Fibroblast of skin of right biceps (primary cell): ENCODE results near the gene CAMK1G.

Experiments
- DNase-seq: peaks from one replicate; pipeline ENCODE4 v3.0.0-alpha.2; 2013

The CAMK1G gene

DNA sequence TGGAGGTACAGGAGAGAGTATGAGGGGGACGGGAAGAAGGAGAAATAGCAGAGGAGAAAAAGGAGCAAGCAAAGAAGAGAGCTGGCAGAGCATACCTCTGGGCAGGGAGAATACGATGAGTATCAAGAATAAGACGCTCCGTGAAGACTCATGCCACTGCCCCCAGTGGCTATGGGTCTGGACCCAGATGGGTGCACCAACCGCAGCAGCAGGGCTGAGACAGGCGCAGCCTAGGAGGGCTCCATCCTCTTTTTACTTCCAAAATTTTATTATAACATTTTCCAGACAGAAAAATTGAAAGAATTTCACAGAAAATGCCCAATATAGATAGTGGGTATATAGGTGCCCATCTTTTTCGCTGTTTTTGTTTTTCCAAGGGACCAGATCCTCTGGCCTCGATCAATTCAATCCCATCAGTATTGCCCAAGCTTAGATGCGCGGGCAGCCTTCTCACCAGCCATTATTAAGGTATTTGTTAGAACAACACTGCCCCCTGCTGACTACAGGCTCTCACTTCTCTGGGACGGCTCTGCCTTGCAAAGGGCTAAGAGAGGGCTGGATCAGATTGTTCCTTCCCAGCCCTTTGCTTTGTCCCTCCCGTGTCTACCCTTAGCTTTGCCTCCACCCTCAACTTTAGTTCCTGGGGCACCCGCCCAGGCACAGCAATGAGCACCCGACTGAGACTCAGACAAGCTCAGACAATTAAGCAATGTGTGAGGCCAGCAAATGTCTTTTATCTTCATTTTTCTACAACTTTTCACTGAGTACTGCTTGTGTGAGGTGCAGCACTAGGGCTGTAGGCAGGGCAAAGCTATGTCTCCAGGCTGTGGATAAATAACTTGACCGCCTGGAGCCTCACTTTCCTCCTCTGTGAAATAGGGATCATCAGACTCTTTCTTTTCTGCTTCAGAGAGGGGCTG, 17.5 kb upstream of the CAMK1G start:
- peak; percentile 79 for DNase-seq

DNA sequence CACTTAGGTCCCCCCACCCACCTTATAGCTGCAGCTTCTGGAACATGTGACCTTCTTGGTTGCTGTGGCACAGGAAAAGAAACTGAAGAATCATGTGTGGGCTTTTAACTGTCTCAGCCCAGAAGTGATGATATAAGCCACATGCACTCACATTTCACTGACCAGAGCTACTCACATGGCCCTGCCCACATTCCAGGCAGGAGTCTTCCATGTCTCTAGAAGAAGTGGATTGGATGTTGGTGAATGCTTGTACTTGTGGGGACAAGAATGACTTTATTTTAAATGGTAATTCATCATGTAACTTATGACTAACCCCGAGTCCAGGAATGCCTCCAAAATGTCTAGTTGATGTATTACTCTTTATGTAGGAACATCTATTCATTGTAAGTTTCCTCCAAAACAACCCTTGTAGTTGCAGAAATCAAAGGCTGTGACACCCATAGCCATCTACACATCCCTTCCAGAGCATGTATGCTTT, 15.8 kb upstream of the CAMK1G start:
- DNase-seq, result peak; percentile 89

DNA sequence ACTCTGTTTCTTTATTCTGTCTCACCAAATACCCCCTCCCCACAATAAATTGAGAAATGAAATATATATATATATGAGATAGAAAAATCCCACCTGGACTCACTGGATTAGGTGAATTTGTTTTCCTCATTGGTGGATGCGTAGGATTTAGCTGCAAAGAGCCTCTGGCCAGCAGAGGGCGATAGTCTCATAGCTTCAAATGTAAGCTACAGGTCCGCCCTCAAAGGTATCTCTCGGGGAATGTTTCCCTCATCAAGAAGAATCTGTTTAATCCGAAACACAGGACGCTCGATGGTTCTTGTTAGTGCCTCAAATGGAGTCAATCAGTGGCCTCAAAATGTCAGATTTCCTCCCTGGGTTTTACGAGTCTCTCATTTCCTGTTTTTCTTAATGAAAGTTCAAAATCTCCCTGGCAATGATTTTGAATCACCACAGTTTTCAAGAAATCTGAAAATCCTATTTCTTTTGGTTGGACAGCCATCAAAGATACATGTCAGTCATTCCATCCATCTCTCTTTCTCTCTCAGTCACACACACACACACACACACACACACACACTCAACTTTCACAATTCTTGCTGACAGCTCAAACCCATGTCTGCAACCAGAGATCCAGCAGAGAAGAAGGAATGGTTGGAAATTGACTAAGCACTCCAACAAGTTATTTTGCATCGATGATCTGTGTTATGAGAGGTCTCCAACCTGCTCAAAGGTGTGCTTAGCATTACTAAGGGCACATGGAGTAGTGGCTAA, 13.9 kb upstream of the CAMK1G start:
- DNase-seq, result peak; percentile 63

DNA sequence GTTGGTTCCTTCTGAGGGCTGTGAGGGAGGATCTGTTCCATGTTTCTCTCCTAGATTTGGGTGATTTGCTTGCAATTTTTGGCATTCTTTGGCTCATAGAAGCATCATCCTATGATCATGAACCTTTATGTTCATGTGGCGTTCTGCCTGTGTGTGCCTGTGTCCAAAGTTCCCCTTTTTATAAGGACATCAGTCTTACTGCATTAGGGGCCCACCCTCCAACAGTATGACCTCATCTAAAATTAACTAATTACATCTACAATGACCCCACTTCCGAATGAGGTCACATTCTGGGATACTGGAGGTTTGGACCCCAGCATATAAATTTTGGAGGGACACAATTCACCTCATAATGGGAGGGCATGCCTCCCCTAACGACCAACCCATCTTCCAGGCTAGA, 12.8 kb upstream of the CAMK1G start:
- DNase-seq, result no peak

DNA sequence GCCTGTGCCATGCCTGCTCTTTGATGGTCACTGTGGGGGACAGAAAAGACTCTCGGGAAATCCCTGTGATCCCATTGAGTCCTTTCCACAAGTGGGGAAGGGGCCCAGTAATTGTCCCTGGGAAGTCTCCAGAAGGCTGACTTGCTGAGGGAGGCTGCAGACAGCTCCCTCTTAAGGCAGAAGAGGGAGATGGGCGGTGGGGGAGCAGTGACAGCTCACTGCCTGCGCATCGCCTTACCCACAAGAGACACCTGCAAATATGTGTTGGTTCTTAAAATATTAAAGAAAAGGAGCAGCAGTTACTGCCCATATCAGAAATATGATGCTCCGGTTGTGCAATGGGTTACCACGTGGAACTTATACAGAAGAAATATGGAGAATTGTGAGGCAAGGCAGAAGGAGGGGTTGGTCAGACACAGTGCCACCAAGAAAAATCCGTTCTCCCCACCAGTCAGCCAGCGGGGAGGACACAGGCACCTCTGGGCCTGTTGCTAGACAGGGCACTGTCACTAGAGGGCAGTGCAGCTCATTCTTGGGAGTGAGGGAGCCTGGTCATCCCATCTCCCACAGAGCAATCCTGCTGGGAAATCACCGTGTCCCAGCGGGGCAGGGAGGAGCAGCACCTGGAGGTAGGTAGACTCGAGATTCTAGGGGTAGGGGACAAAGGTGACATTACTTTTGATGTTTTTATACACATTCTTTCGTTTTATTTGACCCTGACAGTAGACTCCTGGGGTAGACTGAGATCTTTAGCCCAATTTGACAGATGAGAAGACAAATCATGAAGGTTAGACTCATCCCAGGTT, 6.9 kb upstream of the CAMK1G start:
- DNase-seq, result peak; percentile 60

DNA sequence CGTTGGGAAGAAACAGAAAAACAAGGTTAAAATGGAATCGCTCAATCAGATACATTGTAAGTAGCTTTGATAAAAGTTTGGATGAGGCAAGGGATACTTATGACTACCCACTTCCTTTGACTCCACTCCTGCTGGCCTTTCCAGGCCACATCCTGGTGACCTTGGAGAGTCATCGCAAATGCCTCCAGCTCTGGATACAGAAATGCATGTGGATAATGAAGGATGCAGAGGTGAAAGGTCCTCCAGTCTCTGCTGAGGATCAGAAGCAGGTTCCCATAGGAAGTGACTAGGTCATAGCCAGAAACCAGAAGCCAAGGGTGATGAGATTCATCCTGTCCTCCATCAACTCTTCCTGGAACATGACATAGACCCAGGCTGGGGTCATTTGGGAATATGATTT, 6.2 kb upstream of the CAMK1G start:
- DNase-seq, result no peak

DNA sequence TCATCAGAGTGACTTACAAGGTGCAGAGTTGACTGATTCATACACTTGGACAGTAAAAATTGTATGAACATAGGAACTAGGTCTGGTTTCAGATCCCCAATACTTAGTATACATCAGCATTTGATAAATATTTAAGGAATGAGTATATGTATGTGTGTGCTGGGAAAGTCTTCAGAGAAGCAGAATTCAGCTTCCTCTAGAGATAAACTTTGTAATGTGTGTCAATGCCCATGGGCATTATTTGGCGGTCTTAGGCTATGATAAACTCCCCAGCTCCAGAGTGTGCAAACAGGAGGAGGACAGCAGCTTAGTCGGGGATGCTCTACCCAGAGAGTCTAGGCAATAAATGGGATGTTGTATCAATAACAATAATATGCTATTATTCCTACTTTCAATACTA, 2.9 kb upstream of the CAMK1G start:
- DNase-seq, result peak; percentile 40

DNA sequence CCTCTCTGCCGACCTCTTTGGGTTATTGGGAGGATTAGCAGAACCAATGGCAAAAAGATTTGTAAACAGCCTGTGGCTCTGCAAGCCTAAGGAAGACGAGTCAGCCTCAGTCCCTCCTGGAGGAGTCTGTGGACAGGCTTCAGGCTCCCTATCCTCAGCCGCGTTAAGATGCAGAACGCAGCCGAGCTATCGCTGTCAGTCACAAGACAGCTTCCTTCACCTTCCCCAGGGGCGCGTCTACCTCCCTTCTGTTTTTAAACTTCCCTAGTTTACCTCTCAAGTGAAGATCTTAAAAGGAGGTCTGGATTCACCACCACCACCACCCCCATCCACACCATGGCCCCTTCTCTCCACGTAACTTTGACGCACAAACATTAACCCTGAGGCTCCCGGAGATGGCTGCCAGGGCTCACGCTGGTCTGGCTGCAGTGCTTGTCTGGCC, 738 bp downstream of the CAMK1G start:
- no peak for DNase-seq

DNA sequence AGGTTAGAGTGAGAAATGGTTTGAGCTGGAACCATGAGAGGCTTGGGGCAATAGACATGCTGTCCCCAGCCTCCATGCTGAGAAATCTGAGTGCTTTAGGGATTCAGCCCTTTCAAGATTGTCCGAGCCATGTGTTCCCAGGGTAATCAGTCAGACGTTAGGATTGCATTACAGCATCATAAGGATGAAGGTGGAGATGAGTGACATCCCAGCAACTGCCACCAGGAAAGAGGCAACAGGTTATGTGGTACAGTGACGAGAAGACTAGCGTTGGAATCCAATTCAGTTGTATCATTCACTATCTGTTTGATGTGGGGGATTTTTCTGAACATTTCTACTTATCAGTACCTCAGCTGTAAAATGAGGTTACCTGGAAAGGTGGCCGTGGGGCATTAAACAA, 1.7 kb downstream of the CAMK1G start:
- DNase-seq, result no peak

DNA sequence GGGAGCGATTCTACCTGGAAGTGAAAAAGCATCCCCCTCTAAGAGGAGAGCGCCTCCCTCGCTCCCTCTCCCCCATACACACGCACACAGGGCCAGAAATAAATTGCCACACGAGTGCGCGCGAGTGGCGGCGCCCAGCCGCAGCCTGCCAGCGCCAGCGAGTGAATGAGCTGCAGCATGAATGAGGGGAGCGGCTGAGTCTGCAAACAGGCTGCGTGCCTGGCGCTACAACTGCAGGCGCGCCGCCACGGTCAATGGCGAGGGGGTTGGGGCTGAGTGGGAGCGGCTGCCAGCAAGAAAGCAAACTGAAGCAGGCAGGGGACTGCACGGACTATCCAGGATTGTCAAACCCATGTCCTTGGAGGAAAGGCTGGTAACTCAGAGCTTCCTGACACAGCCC, 2.2 kb downstream of the CAMK1G start:
- DNase-seq, result peak; percentile 38

DNA sequence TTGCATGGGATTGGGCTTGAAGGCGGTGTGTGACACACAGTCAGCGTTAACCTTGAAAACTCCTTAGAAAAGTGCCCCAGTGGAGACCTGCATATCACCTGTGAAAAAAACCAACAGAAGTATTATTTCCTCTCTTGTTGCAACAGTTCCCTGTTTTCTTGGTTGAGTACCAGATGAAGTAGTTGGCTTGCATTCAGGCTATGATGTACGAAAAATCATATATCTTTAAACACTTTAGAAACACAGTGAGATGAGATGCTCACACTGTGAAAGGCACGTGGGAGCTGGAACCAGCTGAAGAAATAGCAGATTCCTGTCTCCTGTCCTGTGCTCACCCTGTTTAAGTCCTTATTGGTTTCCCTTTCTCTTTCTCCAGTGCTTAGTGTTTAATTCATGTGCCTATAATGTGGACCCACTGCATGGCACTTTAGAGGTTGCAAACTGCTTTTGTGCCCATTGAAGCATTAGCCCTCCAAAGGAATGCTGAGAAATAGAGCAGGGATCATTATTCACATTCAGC, 2.8 kb downstream of the CAMK1G start:
- DNase-seq, result no peak

DNA sequence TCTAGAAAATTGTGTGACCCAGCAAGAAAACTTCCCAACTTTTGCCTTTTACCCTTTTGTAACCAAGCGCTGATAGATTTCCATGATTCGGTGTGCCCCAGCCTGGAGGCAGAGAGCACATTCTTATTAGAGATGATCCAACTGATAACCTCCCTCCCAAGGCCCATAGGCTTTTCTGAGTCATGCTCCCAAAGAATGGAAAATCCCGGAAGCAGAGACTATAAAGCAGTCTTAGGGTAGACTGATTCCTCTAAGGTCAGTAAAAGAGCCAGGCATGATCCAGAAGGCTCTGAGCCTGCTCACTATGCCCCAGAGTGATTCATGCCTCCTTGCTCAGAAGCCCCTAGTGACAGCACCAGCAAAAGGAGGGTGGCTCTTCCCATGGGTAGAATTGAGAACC, 4.3 kb downstream of the CAMK1G start:
- peak; percentile 52 for DNase-seq

DNA sequence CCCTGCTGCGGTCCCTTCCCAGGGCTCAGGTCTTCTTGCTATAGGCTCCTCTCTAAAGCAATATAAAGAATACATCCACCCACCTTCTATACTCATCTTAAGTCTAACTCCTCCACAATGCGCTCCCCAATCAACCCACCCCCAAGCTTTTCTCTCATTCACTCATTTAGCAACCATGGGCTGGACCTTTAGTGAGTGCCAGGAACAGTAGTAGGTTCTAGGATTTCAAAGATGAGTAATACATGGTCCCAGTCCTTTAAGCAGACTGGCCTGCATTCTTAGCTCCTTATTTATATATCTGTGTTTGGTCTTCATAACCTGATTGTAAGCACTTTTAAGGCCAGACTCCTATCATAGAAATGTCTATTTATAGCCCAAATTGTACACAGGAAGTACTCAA, 5.9 kb downstream of the CAMK1G start:
- no peak for DNase-seq

DNA sequence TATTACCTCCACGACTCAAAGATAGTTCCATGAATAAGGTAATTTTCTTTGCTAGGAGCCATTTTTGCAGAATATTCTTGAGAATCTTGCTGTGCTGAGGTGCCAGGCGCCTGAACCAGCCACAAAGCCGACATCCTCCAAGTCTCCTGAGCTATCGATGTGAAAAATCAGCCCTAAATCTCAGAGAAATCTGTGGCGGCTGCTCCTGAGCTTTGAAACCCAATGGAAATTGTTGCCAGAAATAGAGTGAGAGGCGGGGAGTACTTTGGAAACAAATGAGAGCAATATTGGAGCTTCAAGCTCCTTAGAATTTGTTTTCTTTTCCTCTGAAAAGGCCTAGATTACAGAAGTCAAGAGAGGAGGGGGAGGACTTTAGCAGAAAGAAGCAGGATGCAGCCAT, 6.3 kb downstream of the CAMK1G start:
- no peak for DNase-seq

DNA sequence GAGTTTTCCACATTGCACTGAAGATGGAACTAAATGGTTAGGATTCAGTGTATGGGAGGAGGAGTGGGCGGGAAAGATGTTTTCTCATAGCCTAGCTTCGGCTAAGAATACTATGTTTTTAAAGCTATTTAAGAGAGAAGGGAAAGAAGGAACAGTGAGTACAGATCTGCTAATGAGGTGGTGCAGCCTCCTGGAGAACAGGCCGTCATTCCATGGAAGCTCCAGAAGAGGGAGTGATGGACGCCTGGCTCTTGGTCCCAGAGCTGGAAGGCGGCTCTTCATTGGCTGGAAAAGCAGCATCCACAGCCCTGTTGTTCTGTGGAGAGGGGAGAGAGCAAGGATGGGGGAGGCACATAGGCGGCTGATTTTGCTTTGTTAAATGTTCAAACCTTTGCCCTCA, 6.9 kb downstream of the CAMK1G start:
- DNase-seq, result peak; percentile 41

DNA sequence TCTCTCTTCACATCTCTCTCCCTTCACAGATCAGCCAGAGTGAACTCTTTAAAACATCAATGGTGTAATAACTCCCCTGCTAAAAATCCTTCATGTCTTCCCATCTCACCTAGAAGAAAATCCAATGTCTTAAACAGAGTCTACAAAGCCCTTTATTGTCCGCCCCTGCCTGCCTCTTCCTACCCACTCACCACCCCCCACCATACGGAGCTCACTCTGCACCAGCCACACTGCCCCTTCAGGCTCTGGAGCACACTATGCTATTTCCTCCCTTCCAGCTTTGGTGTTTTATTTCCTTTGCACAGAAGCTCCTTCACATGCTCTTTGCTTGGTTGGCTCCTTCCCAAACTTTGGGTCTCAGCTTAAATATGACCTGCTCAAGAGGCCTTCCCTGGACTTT, 10.2 kb downstream of the CAMK1G start:
- no peak for DNase-seq

DNA sequence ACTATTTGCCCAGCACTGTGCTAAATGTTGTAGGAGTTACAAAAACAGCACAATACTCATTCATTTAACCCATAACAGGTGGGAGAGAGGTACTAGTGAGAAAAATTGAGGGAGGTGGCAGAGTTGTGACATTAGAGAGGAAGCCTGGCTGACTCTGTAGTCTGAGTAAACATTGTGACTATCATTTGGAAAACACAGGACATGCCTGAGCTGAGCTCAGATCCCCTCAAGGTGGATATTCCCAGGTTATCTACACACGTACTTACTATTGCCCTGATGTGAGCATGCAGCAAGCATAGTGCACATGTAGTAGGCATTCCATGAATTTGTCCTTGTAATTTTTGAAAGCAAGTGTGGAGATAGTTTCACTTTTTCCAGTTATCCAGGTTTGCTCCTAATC, 10.9 kb downstream of the CAMK1G start:
- DNase-seq, result no peak

DNA sequence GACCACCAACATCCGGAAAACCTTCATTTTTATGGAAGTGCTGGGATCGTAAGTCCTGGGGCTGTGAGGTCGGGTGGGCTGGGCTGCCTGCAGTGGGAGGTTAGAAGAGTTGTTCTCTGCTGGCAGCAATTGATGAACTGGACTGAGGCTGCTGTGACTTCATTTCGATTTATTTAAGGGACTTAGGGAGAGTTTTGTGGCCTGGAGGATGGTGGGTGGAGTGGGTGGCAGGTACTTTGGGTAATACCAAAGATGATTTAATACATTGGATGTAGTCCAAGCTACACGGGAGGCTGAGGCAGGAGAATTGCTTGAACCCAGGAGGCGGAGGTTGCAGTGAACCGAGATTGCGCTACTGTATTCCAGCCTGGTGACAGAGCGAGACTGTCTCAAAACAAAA, 11.5 kb downstream of the CAMK1G start:
- no peak for DNase-seq

DNA sequence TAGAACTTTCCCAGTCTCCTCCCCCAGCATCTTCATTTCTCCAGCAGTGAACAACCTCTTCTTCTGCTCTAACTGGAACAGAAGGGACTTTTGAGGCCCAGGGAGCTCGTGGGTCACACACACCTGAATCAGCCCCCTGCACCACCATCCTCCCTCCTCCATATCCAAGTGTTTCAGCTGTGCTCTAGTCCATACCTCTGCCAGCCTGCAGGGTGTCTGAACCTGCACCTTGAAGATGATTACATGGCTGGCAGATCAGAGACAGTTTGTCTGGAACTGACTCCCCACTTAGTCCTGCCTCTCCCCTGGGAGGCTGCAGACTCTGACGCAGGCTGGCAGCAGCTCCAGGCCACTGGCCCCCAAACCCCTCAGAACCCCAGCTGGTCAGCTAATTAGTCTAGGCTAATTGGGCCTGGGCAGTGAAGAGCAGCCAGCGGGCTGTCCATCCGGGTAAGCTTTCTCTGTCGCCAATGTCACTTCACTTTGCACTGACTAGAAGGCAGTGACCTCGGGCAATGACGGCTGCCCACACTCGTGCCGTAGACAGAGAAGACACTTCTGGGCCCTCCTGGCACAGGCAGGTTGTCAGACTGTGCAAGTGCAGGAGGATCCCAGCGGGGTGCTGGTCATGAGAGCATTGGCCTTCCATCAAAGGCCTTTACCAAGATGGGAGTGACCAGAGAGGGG, 12.2 kb downstream of the CAMK1G start:
- DNase-seq, result no peak

DNA sequence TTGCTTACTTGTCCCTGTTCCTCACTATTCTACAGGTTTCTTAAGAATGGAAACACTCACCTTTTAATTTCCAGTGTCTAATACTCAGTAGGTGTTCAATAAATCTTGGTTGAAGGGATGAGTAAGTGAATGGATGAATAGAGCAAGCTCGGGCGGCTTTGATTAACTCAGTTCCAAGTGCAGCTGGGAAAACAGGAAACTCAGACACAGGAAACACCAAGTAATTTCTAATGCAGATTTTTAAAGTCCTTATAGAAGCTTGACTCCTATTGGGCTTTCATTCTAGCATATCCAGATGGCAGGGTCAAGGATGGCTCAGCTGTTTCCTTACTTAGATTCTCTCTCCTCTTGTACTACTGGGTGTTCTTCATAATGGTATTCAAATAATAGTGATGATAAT, 14.0 kb downstream of the CAMK1G start:
- DNase-seq, result no peak

DNA sequence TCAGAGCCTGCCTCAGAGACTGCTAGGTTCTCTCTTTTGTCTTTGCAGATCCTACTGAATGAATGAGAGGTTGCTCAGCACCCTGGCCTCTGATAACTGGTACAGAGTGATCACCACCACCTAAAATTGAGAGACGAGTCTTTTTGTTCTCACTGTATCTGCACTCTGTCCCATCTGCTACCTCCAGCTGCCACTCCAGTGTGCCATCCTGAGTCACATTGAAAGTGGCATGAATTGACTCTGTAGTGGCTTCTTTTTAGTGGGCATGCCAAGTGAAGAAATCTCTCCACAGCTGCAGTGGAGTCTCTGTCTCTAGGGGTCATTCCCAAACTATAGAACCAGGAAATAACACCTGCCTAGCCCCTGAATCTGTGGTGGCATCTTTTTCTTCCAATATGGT, 14.7 kb downstream of the CAMK1G start:
- no peak for DNase-seq

DNA sequence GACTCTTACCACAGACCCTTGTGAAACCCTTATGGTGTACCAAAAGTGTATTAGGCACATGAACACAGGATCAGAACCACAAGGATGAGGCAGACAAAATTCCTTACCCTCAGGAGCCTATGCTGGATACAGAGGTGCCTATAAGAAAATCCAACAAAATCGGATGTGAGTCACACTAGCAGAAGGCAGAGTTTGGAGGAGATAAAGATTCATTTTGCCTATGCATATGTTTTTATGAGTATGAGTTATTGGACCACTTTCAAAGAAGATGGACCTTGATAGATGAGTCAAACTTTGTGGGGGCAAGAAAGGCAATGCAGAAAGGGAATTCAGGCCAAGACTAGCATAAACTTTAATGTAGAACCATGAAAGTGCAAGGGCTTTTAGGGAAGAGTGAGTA, 17.0 kb downstream of the CAMK1G start:
- DNase-seq, result peak; percentile 59
